EL (cell line): ENCODE measurements around the gene ZNF462.
A peak's percentile ranks its signal among the peaks of the same experiment; 100 is the strongest.

Experiments used
- DNase-seq: peaks from one replicate; pipeline ENCODE4 v3.0.0-alpha.2; 2016

ZNF462 gene

DNA sequence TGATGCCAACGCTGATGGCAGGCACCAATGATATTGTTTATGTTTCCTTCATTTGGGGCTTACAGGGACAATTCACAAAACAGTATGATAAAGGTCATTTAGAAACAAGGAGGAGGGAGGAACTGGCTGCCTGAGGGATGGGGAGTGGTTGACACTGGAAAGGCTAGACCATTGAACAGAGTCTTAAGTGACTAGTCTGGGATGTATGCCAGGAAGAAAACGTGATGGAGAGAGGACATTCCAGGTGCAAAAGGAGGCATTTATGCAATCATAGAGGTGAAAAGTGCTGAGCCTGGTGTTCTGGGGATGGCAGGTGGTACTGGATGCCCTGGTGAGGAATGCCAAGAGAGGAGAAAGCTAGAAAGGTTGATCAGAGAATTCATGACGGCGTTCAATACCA lies 153.4 kb downstream of the ZNF462 start:
- no peak for DNase-seq

DNA sequence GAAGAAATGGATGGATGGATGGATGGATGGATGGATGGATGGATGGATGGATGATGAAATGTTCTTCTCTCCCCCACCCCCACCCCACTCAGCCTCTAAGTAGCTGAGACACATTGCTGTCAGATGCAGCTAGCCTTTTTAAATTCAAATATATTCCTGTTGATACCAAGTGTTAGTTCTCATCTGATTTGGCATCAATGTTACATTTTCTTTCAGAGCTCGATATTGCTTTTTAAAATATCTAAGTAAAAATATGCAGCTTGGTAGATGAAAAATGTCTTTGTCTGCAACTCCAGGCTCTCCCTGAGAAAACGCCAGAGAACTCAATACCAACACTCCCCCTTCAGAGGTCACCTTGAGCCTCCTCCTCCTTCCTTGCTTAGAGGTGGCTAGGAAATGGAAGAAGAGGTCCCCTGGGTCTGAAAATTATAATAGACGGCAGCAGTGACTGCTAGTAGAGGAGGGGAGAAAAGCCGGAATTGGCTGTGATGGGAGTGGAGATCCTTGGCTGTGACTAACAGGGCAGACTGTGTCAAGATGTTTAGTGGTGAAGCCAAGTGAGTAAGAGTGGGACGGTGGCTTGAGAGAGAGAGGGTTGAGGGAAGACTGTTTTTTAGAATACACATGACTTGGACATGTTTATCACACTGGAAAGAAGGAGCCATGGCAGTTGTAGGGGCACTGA lies 156.0 kb downstream of the ZNF462 start:
- peak; percentile 76 for DNase-seq

DNA sequence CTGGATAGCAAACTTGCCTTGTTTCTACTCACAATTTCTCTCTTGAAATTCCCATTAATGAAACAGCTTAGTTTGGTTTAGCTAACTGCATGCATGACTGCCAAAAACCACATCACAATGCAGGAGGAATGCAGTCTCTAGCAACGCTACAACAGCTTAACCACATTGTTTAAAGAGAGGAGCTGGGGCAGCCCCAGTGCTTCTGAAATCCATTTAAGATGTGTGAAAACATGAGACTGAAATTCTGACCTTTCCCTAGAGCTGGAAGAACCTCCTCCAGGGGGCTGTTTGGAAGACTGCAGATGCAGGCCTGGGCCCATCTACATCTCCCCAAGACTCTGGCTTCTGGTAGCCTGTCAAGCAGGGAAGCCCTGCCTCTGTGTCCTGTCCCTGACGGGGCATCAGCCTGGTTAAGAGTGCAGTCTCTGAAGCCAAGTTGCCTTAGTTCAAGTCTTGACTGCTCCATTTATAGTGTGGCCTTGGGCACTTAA lies 157.1 kb downstream of the ZNF462 start:
- peak; percentile 91 for DNase-seq

GRCh38 chr9:107024193-107024592 lies 161.2 kb downstream of the ZNF462 start:
- peak; percentile 21 for DNase-seq

- no peak for DNase-seq
These were observed 162.5 kb downstream of the ZNF462 start for GRCh38 chr9:107025260-107026035.

DNA sequence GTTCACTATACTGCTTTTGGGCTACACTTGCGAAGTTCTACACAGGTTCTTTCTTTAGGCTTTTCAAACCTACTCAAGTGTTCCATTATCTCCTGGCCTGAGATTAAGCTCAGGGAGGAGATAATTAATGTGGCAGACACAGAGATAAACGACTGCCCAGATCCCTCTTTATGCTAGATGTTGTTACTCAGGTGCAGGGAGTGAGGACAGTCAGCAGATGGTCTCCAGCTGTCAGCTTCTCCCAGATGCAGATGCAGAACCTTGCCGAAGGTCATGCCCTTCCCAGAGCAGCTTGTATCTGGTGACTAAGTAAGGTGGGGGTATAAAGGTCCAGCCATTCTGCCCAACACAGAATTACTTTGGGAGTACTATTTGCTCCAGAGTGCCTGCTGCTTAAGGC lies 166.2 kb downstream of the ZNF462 start:
- no peak for DNase-seq

GRCh38 chr9:107033966-107034365 lies 171.0 kb downstream of the ZNF462 start:
- no peak for DNase-seq

DNA sequence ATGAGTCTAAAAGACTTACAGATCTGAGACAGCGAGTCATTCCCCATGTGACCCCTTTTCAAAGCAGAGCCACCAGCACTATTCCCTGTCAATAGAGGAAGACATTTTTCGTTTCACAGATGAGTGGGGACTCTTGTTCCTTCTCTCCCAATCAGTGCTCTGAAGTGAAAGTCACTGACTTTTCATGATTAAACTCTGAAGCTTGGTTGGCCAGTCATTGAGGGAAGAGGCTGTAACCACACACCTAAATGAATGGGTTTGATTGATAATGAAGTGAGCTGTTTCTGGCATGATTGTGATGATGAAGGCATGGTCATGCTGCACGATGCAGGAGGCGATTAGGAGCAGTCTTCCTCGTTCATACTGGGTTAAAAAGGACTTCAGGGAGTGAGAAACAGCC lies 171.9 kb downstream of the ZNF462 start:
- DNase-seq: no peak

GRCh38 chr9:107036367-107036766 lies 173.4 kb downstream of the ZNF462 start:
- no peak for DNase-seq

- DNase-seq: peak; percentile 62
These were observed 176.6 kb downstream of the ZNF462 start for GRCh38 chr9:107039542-107039941.

- no peak for DNase-seq
These were observed 179.6 kb downstream of the ZNF462 start for GRCh38 chr9:107042606-107043005.

GRCh38 chr9:107043886-107044285 lies 180.9 kb downstream of the ZNF462 start:
- DNase-seq: no peak

DNA sequence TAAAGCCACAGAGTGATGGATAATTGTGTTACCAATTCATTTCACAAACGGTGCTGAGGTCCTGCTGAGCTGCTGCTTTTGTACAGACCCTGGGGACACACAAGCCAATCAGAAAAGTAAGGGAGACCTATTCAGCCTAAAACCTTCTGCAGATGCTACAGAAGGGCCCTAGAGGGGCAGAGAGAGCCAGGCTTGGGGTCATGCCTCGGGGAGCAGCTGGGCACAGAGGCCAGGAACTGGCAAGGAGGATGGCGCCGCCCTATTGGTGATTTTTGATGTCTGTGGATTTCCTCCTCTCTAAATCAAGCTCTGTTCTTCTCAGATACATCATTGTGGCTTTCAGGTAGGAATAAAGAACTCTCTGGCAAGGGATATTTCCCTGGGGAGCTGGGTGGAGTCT lies 181.9 kb downstream of the ZNF462 start:
- no peak for DNase-seq

DNA sequence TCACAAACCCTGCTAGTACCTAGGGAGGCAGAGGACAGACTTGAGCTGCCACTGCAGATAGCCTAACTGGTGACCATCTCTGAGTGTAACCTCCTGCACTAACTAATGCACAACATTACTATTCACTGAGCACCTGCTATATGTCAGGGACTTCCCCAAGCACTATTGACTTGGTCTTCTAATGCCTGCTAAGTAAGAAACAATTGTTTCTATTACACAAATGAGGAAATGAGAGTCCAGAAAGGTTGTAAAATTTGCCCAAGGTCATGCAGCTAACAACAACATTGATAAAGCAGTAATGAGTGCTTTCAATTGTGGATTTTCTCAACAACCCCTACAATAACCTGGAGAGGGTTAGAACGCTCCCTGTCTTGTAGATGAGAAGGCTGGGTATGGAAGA lies 183.7 kb downstream of the ZNF462 start:
- no peak for DNase-seq

- DNase-seq: peak; percentile 43
These were observed 186.3 kb downstream of the ZNF462 start for GRCh38 chr9:107049046-107049802.

- DNase-seq: no peak
These were observed 186.8 kb downstream of the ZNF462 start for GRCh38 chr9:107049803-107050184.

DNA sequence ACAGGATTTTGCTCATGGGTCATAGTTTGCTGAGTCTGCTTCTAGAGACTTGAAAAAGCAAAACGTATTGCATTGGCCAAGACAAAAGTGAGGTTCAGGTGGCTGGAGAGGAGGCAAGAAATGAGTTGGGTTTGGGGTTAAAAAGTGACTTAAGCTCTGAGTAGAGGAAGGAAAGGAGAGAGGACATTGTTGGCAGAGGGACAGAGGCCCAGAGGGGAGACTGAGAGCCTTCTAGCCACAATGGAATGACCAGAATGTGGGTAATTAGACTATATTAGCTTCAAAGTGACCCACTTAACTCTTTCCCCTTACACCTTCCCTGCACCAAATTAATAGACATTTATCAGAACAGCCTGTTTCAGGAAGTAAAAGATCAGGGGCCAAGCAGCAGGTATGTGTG lies 188.4 kb downstream of the ZNF462 start:
- no peak for DNase-seq

GRCh38 chr9:107054146-107054545 lies 191.2 kb downstream of the ZNF462 start:
- DNase-seq: no peak

DNA sequence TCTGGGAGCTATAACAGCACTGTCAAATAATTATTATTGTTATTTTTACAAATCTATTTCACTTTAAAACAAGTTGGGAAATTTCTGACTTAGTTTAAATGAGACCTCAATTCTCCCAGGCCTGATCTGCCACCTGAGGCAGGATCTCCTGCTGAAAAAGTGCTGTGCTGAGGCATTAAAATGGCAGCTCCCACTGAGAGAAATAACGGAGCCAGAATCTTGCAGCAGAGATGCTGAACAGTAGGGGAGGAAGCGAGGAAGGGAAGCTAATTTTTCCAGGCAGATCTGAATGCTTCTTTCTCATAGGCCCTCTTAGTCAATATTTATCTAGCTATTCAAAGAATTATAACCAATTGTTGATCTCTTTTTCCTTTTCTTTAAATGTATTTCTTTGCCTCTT lies 196.3 kb downstream of the ZNF462 start:
- DNase-seq: no peak

DNA sequence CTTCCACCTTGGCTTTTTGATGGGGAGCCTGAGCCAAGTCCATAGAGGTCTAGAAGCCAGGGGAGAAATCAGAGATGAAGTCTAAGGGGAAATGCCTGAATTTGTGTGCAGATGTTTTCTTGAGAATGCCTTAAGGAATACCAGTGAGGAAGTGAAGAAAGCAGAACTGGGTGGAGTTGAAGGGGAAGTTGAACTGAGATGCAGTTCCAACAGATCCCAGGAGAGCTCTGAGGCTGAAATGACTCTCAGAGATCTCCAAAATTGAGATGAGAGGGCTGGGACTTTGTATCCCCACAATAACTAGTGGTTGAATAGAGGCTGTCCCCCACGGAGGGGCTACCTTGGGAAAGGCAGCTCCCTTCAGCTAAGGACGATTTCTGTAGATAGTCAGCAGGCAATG lies 197.1 kb downstream of the ZNF462 start:
- no peak for DNase-seq
